ENCODE measurements around the gene B4GALNT4. TPM values are rescaled to one million over a fixed set of nuclear protein-coding genes. Genes with fewer than 3 reads are reported as not detected.

Gene B4GALNT4
- total and polyA plus RNA-seq, 2 of the 8 experiments (the other 6 are each of a cell fraction or from before 2014, with no cell fraction given) = 40.9 to 76.3 TPM

- Histone ChIP-seq H3K18ac (ENCODE audit: extremely low read depth, low read length) (no peak overlapping the region), H3K4me2 (ENCODE audit: insufficient read depth in 1 of 2, low read depth in 2 of 2, low read length in 2 of 2) (no peak overlapping the region), H4K5ac (ENCODE audit: insufficient read length, low read depth, low read length) (no peak overlapping the region), H3K36me3 (ENCODE audit: control insufficient read depth in 2 of 4, insufficient read depth in 4 of 4, low read length in 3 of 4) (peaks cover 0 to 28% (median 0%) of the 10 kb centered on the region in 4 experiments; a peak in 3 of 8 replicates), H2AK5ac (ENCODE audit: low read depth, low read length) (no peak overlapping the region), H2BK120ac (replicated peaks; ENCODE audit: low read depth, low read length) (no peak overlapping the region), H3K79me2 (ENCODE audit: control insufficient read depth in 1 of 2, insufficient read depth in 2 of 2, low read length in 2 of 2) (no peaks in the 10 kb centered on the region), H3K56ac (replicated peaks; ENCODE audit: insufficient read length, low read depth, low read length) (no peak overlapping the region), H4K20me1 (replicated peaks in 1 of 2; ENCODE audit: control insufficient read depth in 1 of 2, insufficient read depth in 2 of 2, low read length in 2 of 2) (peaks cover 2 to 13% of the 10 kb centered on the region in 2 experiments), H3K27ac (ENCODE audit: low read depth, low read length) (no peak overlapping the region), H2BK20ac (ENCODE audit: low read length) (no peak overlapping the region), H2BK5ac (ENCODE audit: low read depth, low read length) (no peak overlapping the region), H3K9ac (replicated peaks in 1 of 4; ENCODE audit: extremely low read depth in 1 of 4, low read depth in 3 of 4, low read length in 3 of 4) (no peak overlapping the region), H3K4me3 (ENCODE audit: extremely low read depth in 1 of 4, insufficient read depth in 2 of 4, low read depth in 3 of 4, low read length in 4 of 4) (no peak overlapping the region), H3K23me2 (ENCODE audit: low read depth, low read length) (peaks cover 10% of the 10 kb centered on the region; the same call in 1 of the 2 replicates), H3K23ac (ENCODE audit: insufficient read length) (no peak overlapping the region), H3K4me1 (replicated peaks in 1 of 4; ENCODE audit: control insufficient read depth in 3 of 4, insufficient read depth in 4 of 4, low read length in 3 of 4) (peaks cover under 1 to 8% (median 2%) of the 10 kb centered on the region in 4 experiments; a peak in 6 of 7 replicates), H2AFZ (ENCODE audit: low read length) (no peak overlapping the region), H3K4ac (replicated peaks; ENCODE audit: insufficient read length, low read depth, low read length) (no peak overlapping the region), H4K8ac (ENCODE audit: extremely low read depth, insufficient read depth, low read length) (no peak overlapping the region), H4K91ac (replicated peaks; ENCODE audit: insufficient read length, low read length) (no peak overlapping the region), H3K79me1 (ENCODE audit: low read depth, low read length) (peaks cover 2% of the 10 kb centered on the region; the same call in 1 of the 2 replicates), H3K14ac (ENCODE audit: insufficient read length) (no peak overlapping the region), H2BK15ac (ENCODE audit: low read length) (no peak overlapping the region), H3K9me3 (ENCODE audit: insufficient read depth in 2 of 2, low read depth in 1 of 2, low read length in 1 of 2) (peaks cover 0 to 9% of the 10 kb centered on the region in 2 experiments; a peak in 1 of 4 replicates), H3K27me3 (replicated peaks in 1 of 4; ENCODE audit: control insufficient read depth in 3 of 4, extremely low read depth in 1 of 4, insufficient read depth in 3 of 4, low read length in 3 of 4) (no peaks in the 10 kb centered on the region), H2BK12ac (ENCODE audit: low read depth, low read length) (no peak overlapping the region)
- DNase-seq (ENCODE audit: low read depth in 1 of 2, low spot score in 2 of 2) = no peak
- ChIA-PET POLR2A (ENCODE audit: partially characterized antibody) (interaction anchor here (0.6 to 1.1 kb wide), 3 partner anchors 9 to 18 kb away, joined by 3 read pairs; no protein-coding TSS in a partner anchor), CTCF (ENCODE audit: partially characterized antibody) (interaction anchor here (0.8 to 1.3 kb wide), 3 partner anchors 9 to 100 kb away, joined by 3 read pairs; no protein-coding TSS in a partner anchor)
- FAIRE-seq = no peak
- 96% methylated on average over 19 of the region's 20 CpGs; no CpG with 5 or more reads in 1 of the 2 experiments for WGBS, 2 experiments (ENCODE audit: extremely low coverage in 1 of 2, insufficient coverage in 1 of 2, insufficient read length in 1 of 2, insufficient replicate concordance in 2 of 2, low coverage in 1 of 2, low lambda C conversion rate in 2 of 2, missing lambda C conversion rate in 1 of 2)
- no peak for TF ChIP-seq YY1 (IDR thresholded peaks at IDR 0.05; ENCODE audit: low read depth, low read length)
Observed at GRCh38 chr11:398826-399225, 29.5 kb downstream of the B4GALNT4 start.

Data from H1 (cell line).